Ovary (tissue), 9 donors: ENCODE measurements around the gene FAH. TPM values are rescaled to one million over a fixed set of nuclear protein-coding genes. Genes with fewer than 3 reads are reported as not detected.
"Not testable (repeated sequence)": the region's sequence is repeated elsewhere in the genome, so short reads cannot be mapped to it uniquely, and the experiment has no call there.

ENCODE experiments used
- DNase-seq, 5 donors: peaks; one replicate each; pipeline ENCODE4 v3.0.0-alpha.2; 2019 to 2020
- H3K27ac ChIP-seq, 2 donors: fragments of 200-600 bp; one replicate each; pipeline versions ENCODE4 v1.5.1 to v1.8.0; 2019 to 2022
- H3K27me3 ChIP-seq: fragments of 200-600 bp; one replicate; pipeline ENCODE4 v1.8.0; 2022
- H3K36me3 ChIP-seq: fragments of 200-600 bp; sonication (generic); one replicate; pipeline ENCODE4 v1.5.1; 2019
- H3K4me1 ChIP-seq: one replicate; pipeline ENCODE4 v1.8.1; 2013; ENCODE audit warnings: mild to moderate bottlenecking, moderate library complexity; ENCODE audit not compliant: insufficient read depth
- H3K4me3 ChIP-seq: fragments of 200-600 bp; sonication (generic); one replicate; pipeline ENCODE4 v1.5.1; 2017
- H3K9me3 ChIP-seq, 2 donors: fragments of 200-600 bp in 1 of 2; sonication (generic) in 1 of 2; one replicate each; pipeline versions ENCODE4 v1.5.1 to v1.8.1; 2013 to 2019; ENCODE audit warnings: mild to moderate bottlenecking in 1 of 2, moderate library complexity in 1 of 2
- CTCF ChIP-seq, 3 donors: fragments of 450-650 bp in 2 of 3; fragments of 200-600 bp in 1 of 3; IDR thresholded peaks; one replicate each; pipeline versions ENCODE4 v1.5.1 to v1.8.0; 2016 to 2022; ENCODE audit warnings: antibody characterized with exemption in 3 of 3, mild to moderate bottlenecking in 1 of 3
- EP300 ChIP-seq: sonication (generic); formaldehyde crosslinking; IDR thresholded peaks from one replicate; pipeline ENCODE4 v1.6.1; 2017; ENCODE audit warnings: antibody characterized with exemption
- POLR2A ChIP-seq: fragments of 450-650 bp; IDR thresholded peaks from one replicate; pipeline ENCODE4 v1.6.1; 2017; ENCODE audit warnings: antibody characterized with exemption, mild to moderate bottlenecking, moderate library complexity
- WGBS, 3 donors: extraction: QIAGEN DNeasy Blood & Tissue Kit in 1 of 3; methylation state at CpG; one replicate each; pipeline versions ENCODE4 v1.1.5 to v1.1.7; 2013 to 2017; 5-methylcytosine and 5-hydroxymethylcytosine counted together
- intact Hi-C, 4 donors: fragments of 100-400 bp; cut with DNase I; formaldehyde crosslinking; loops; one replicate each; pipeline versions ENCODE4 v1.11.0 to v1.15.1; 2022 to 2023
- polyA plus RNA-seq, 2 donors: library from polyadenylated mRNA; stranded (reverse); fragments of 200-250 nt in 1 of 2; fragments of 350-450 nt in 1 of 2; fragmentation: Illumina TruSeq in 1 of 2; extraction: RNeasy Lipid Tissue Mini Kit (QIAGEN cat#74804) in 1 of 2; gene quantifications; one replicate each; pipeline ENCODE4 v1.2.3, GENCODE V29; 2013 to 2014
- total RNA-seq, 7 donors: library from RNA; depleted of rRNA in 2 of 7; stranded (reverse); fragments of >200 nt in 2 of 7; fragmentation: NEBNext Ultra II Directional in 3 of 7; extraction: Animal tissue kit (Norgen Biotek cat#: 25700) in 3 of 7; gene quantifications; one replicate each; pipeline versions ENCODE4 v1.1.0 to v1.2.4, GENCODE V29; 2016 to 2023
- donor health status: DM: no; HTN: no; CAD: no; lungs with moderate emphysema.
- donor health status: DM: no; HTN: no; CAD: no.
- donor health status: Bipolar disorder and iron deficiency.
- donor health status: DM: yes; HTN: yes; CAD: no.
- donor health status: DM: no; HTN: no; CAD: no.
- donor health status: DM: yes; HTN: yes; CAD: no.

The FAH gene
- total and polyA plus RNA-seq, 9 donors, result 19.0 to 47.2 (median 30.8) TPM

GRCh38 chr15:80123034-80123433 lies 29.8 kb upstream of the FAH start:
- H3K27ac ChIP-seq, result no peak overlapping the region

GRCh38 chr15:80127253-80127652 lies 25.5 kb upstream of the FAH start:
- DNase-seq, intact Hi-C loops, H3K27me3 ChIP-seq, H3K4me3 ChIP-seq, H3K27ac ChIP-seq, H3K4me1 ChIP-seq, H3K9me3 ChIP-seq, H3K36me3 ChIP-seq: not testable (repeated sequence)
- 97 to 99% (median 98%) methylated on average over 6 of the region's 6 CpGs for WGBS, 3 donors

More at GRCh38 chr15:80123034-80123433, 29.8 kb upstream of the FAH start:
- Histone ChIP-seq H3K36me3 (no peaks in the 10 kb centered on the region), H3K9me3 (no peaks in the 10 kb centered on the region), H3K27me3 (no peaks in the 10 kb centered on the region), H3K4me3 (no peak overlapping the region), H3K4me1 (no peaks in the 10 kb centered on the region)
- WGBS, 3 donors, result 93 to 97% (median 95%) methylated on average over 6 of the region's 6 CpGs
- no peak for TF ChIP-seq CTCF (IDR thresholded peaks at IDR 0.05)
- no peak for TF ChIP-seq POLR2A
- TF ChIP-seq EP300, result no peak
- no peak for DNase-seq
- intact Hi-C loops, result no loop called here

- DNase-seq, result no peak
- Histone ChIP-seq H3K27me3 (no peaks in the 10 kb centered on the region), H3K9me3 (no peaks in the 10 kb centered on the region), H3K4me3 (no peak overlapping the region), H3K27ac (no peak overlapping the region), H3K36me3 (no peaks in the 10 kb centered on the region), H3K4me1 (no peaks in the 10 kb centered on the region)
- TF ChIP-seq POLR2A (no peak), CTCF (IDR thresholded peaks at IDR 0.05) (no peak), EP300 (no peak)
- WGBS, 3 donors, result 78 to 84% (median 80%) methylated on average over 2 of the region's 2 CpGs
- intact Hi-C loops, result no loop called here
Measured at GRCh38 chr15:80127911-80128310, 24.9 kb upstream of the FAH start.

GRCh38 chr15:80132382-80132781 lies 20.4 kb upstream of the FAH start:
- Histone ChIP-seq H3K4me3 (no peak overlapping the region), H3K27me3 (no peaks in the 10 kb centered on the region), H3K9me3 (no peaks in the 10 kb centered on the region), H3K36me3 (no peaks in the 10 kb centered on the region), H3K4me1 (no peaks in the 10 kb centered on the region), H3K27ac (no peak overlapping the region)
- WGBS, 3 donors, result 88 to 95% (median 95%) methylated on average over 3 of the region's 3 CpGs
- intact Hi-C loops, result loop anchor here in 1 of 4 donors (10.0 kb wide), 1 partner anchor 48 kb away; no protein-coding TSS in a partner anchor
- no peak for DNase-seq
- TF ChIP-seq EP300 (no peak), POLR2A (no peak), CTCF (IDR thresholded peaks at IDR 0.05) (no peak)

- TF ChIP-seq CTCF (IDR thresholded peaks at IDR 0.05), result no peak
- TF ChIP-seq POLR2A, result no peak
- no peak for TF ChIP-seq EP300
- Histone ChIP-seq H3K9me3 (no peaks in the 10 kb centered on the region), H3K27ac (no peak overlapping the region), H3K4me1 (no peaks in the 10 kb centered on the region), H3K4me3 (no peak overlapping the region), H3K36me3 (no peaks in the 10 kb centered on the region), H3K27me3 (no peaks in the 10 kb centered on the region)
- no peak for DNase-seq
- 84 to 89% (median 84%) methylated on average over 3 of the region's 3 CpGs for WGBS, 3 donors
- intact Hi-C loops, result loop anchor here in 1 of 4 donors (10.0 kb wide), 1 partner anchor 52 kb away; no protein-coding TSS in a partner anchor
Measured at GRCh38 chr15:80136854-80137253, 15.9 kb upstream of the FAH start.
